ENCODE results near the gene LCE2C. TPM values are rescaled to one million over a fixed set of nuclear protein-coding genes. Genes with fewer than 3 reads are reported as not detected.
"Not testable (repeated sequence)": the region's sequence is repeated elsewhere in the genome, so short reads cannot be mapped to it uniquely, and the experiment has no call there.

LCE2C gene
- total RNA-seq, result not detected

- CTCF ChIA-PET, POLR2A ChIA-PET: not testable (repeated sequence)
These were observed at the start of gene LCE2C for GRCh38 chr1:152674983-152675382. TSS of gene LCE2C (plus strand) at chr1:152675279. CDS start at chr1:152676016, 737 bp downstream.

GRCh38 chr1:152626744-152627143 is 48.3 kb upstream of the LCE2C start:
- ChIA-PET CTCF (no interaction called here), POLR2A (no interaction called here)

- CTCF ChIA-PET, result no interaction called here
- POLR2A ChIA-PET, result no interaction called here
These were observed 44.5 kb upstream of the LCE2C start for GRCh38 chr1:152630596-152630995.

- ChIA-PET POLR2A (no interaction called here), CTCF (no interaction called here)
These were observed 34.7 kb upstream of the LCE2C start for GRCh38 chr1:152640351-152640750.

- ChIA-PET CTCF (no interaction called here), POLR2A (no interaction called here)
These were observed 31.1 kb upstream of the LCE2C start for GRCh38 chr1:152643945-152644344.

- CTCF ChIA-PET, result interaction anchor here (0.9 kb wide), 1 partner anchor 9 kb away, joined by 3 read pairs; no protein-coding TSS in a partner anchor
These were observed 29.9 kb upstream of the LCE2C start for GRCh38 chr1:152645146-152645545.

GRCh38 chr1:152646656-152647055 is 28.4 kb upstream of the LCE2C start:
- CTCF ChIA-PET, result no interaction called here
- POLR2A ChIA-PET, result interaction anchor here (0.6 kb wide), 1 partner anchor 57 kb away, joined by 3 read pairs; no protein-coding TSS in a partner anchor

More at GRCh38 chr1:152645146-152645545, 29.9 kb upstream of the LCE2C start:
- POLR2A ChIA-PET, result no interaction called here

- POLR2A ChIA-PET, result no interaction called here
- CTCF ChIA-PET, result interaction anchor here (0.7 to 1.3 kb wide), 7 partner anchors 9 to 846 kb away, joined by 3 to 5 read pairs (median 3); no protein-coding TSS in a partner anchor
These were observed 21.0 kb upstream of the LCE2C start for GRCh38 chr1:152654110-152654509.

GRCh38 chr1:152656459-152656858 is 18.6 kb upstream of the LCE2C start:
- CTCF ChIA-PET, result interaction anchor here (0.6 kb wide), 1 partner anchor 17 kb away, joined by 3 read pairs; no protein-coding TSS in a partner anchor
- POLR2A ChIA-PET, result no interaction called here

- POLR2A ChIA-PET, result interaction anchor here (0.6 kb wide), 1 partner anchor 118 kb away, joined by 3 read pairs; no protein-coding TSS in a partner anchor
- CTCF ChIA-PET, result no interaction called here
These were observed 17.4 kb upstream of the LCE2C start for GRCh38 chr1:152657677-152658076.

GRCh38 chr1:152658649-152659048 is 16.4 kb upstream of the LCE2C start:
- ChIA-PET POLR2A (no interaction called here), CTCF (no interaction called here)

GRCh38 chr1:152663098-152663497 is 12.0 kb upstream of the LCE2C start, which contains the start of gene LCE2D:
TSS of gene LCE2D (plus strand) at chr1:152663380. CDS start at chr1:152664106, 726 bp downstream.
- ChIA-PET CTCF (no interaction called here), POLR2A (no interaction called here)

GRCh38 chr1:152666171-152666570 is 8.9 kb upstream of the LCE2C start:
- CTCF ChIA-PET, POLR2A ChIA-PET: not testable (repeated sequence)

GRCh38 chr1:152667648-152668047 is 7.4 kb upstream of the LCE2C start:
- POLR2A ChIA-PET, result no interaction called here
- CTCF ChIA-PET, result no interaction called here

GRCh38 chr1:152673016-152673415 is 2.1 kb upstream of the LCE2C start:
- ChIA-PET CTCF (no interaction called here), POLR2A (no interaction called here)

GRCh38 chr1:152679459-152679858 is 4.4 kb downstream of the LCE2C start:
- ChIA-PET CTCF (no interaction called here), POLR2A (no interaction called here)

- CTCF ChIA-PET, result no interaction called here
These were observed 6.5 kb downstream of the LCE2C start for GRCh38 chr1:152681616-152682015.

GRCh38 chr1:152683846-152684245 is 8.8 kb downstream of the LCE2C start:
- ChIA-PET POLR2A (no interaction called here), CTCF (no interaction called here)

More at GRCh38 chr1:152681616-152682015, 6.5 kb downstream of the LCE2C start:
- POLR2A ChIA-PET, result no interaction called here

GRCh38 chr1:152685823-152686222 is 10.7 kb downstream of the LCE2C start, which contains the start of gene LCE2B:
TSS of gene LCE2B (plus strand) at chr1:152686123. CDS start at chr1:152686844, 721 bp downstream.
- POLR2A ChIA-PET, CTCF ChIA-PET: not testable (repeated sequence)

GRCh38 chr1:152697701-152698600 is 22.9 kb downstream of the LCE2C start, which contains the start of gene LCE2A:
TSS of gene LCE2A (plus strand) at chr1:152698345. CDS start at chr1:152698902, 557 bp downstream.
- ChIA-PET POLR2A (no interaction called here), CTCF (no interaction called here)

GRCh38 chr1:152699746-152700145 is 24.7 kb downstream of the LCE2C start:
- CTCF ChIA-PET, result no interaction called here
- POLR2A ChIA-PET, result no interaction called here
